HL-60 (cell line): ENCODE data around the gene STARD9.

Experiments used
- DNase-seq, 2 experiments: peaks; one replicate each; pipeline ENCODE4 v3.0.0-alpha.2; 2010 to 2020; ENCODE audit warnings: low read depth in 1 of 2, low spot score in 1 of 2
- H3K27ac ChIP-seq: fragments of 250-450 bp; sonication (Bioruptor Pico); replicated peaks from 2 replicates; pipeline ENCODE4 v1.5.1; 2020; ENCODE audit warnings: mild to moderate bottlenecking, moderate library complexity
- H3K27me3 ChIP-seq: fragments of 250-450 bp; sonication (Bioruptor Pico); 2 replicates; pipeline ENCODE4 v1.5.1; 2021; ENCODE audit warnings: mild to moderate bottlenecking, moderate library complexity; ENCODE audit not compliant: insufficient read depth, poor library complexity, severe bottlenecking
- H3K4me3 ChIP-seq: replicated peaks from 2 replicates; pipeline ENCODE4 v1.5.1; 2011; ENCODE audit warnings: mild to moderate bottlenecking, control low read depth, low read length; ENCODE audit not compliant: insufficient read depth
- CTCF ChIP-seq: IDR thresholded peaks from one replicate; pipeline ENCODE4 v1.5.1; 2011; ENCODE audit warnings: low read length, control low read depth, inconsistent platforms; ENCODE audit not compliant: insufficient read depth
- GABPA ChIP-seq: IDR thresholded peaks from 2 replicates; pipeline ENCODE4 v1.6.1; 2012; ENCODE audit warnings: low read depth
- POLR2AphosphoS5 ChIP-seq: IDR thresholded peaks from 2 replicates; pipeline ENCODE4 v1.6.1; 2012; ENCODE audit warnings: low read depth
- REST ChIP-seq: IDR thresholded peaks from 2 replicates; pipeline ENCODE4 v1.6.1; 2012; ENCODE audit warnings: low read depth; ENCODE audit not compliant: insufficient replicate concordance
- SPI1 ChIP-seq: IDR thresholded peaks from 2 replicates; pipeline ENCODE4 v1.6.1; 2012; ENCODE audit warnings: low read depth, mild to moderate bottlenecking, borderline replicate concordance

Gene STARD9

GRCh38 chr15:42693496-42693895 is 118.1 kb downstream of the STARD9 start:
- Histone ChIP-seq H3K27ac (no peak overlapping the region), H3K27me3 (no peaks in the 10 kb centered on the region), H3K4me3 (no peak overlapping the region)
- DNase-seq: no peak
- TF ChIP-seq CTCF (no peak), GABPA (no peak), POLR2AphosphoS5 (no peak), REST (no peak), SPI1 (no peak)

- Histone ChIP-seq H3K27ac (no peak overlapping the region), H3K4me3 (no peak overlapping the region), H3K27me3 (no peaks in the 10 kb centered on the region)
- DNase-seq: no peak
- TF ChIP-seq REST: no peak
- TF ChIP-seq SPI1: no peak
- no peak for TF ChIP-seq POLR2AphosphoS5
- TF ChIP-seq CTCF: no peak
- no peak for TF ChIP-seq GABPA
Measured at GRCh38 chr15:42693942-42694341, 118.5 kb downstream of the STARD9 start.

GRCh38 chr15:42694398-42694797 is 119.0 kb downstream of the STARD9 start:
- Histone ChIP-seq H3K4me3 (no peak overlapping the region), H3K27ac (no peak overlapping the region), H3K27me3 (no peaks in the 10 kb centered on the region)
- no peak for TF ChIP-seq REST
- TF ChIP-seq POLR2AphosphoS5: no peak
- no peak for TF ChIP-seq CTCF
- no peak for TF ChIP-seq SPI1
- DNase-seq: no peak
